Body of pancreas (tissue), 4 donors: ENCODE data around the gene MAPK8.

ENCODE experiments used
- CTCF ChIP-seq, 7 experiments: fragments of 450-650 bp in 4 of 7; fragments of 200-600 bp in 3 of 7; sonication (generic) in 3 of 7; IDR thresholded peaks; one replicate each; pipeline ENCODE4 v1.5.1; 2016 to 2019; ENCODE audit warnings: antibody characterized with exemption in 7 of 7
- POLR2A ChIP-seq, 3 donors: fragments of 450-650 bp; IDR thresholded peaks; one replicate each; pipeline ENCODE4 v1.6.1; 2016; ENCODE audit warnings: antibody characterized with exemption in 3 of 3, mild to moderate bottlenecking in 2 of 3

- no peak for TF ChIP-seq CTCF (IDR thresholded peaks at IDR 0.05)
- no peak for TF ChIP-seq POLR2A (IDR thresholded peaks at IDR 0.05)
Measured at GRCh38 chr10:48377751-48378530, 71.5 kb downstream of the MAPK8 start.
